Fibroblast of the aortic adventitia (primary cell): ENCODE measurements around the gene CTNNA2. TPM values are rescaled to one million over a fixed set of nuclear protein-coding genes. Genes with fewer than 3 reads are reported as not detected.

ENCODE experiments used
- DNase-seq: peaks from one replicate; pipeline ENCODE4 v3.0.0-alpha.2; 2010; ENCODE audit warnings: low read depth
- H3K4me3 ChIP-seq: 2 replicates; pipeline ENCODE4 v1.5.1; 2011; ENCODE audit warnings: low read depth, mild to moderate bottlenecking, control low read depth, low read length, moderate library complexity
- CTCF ChIP-seq: IDR thresholded peaks from 2 replicates; pipeline ENCODE4 v1.5.1; 2011; ENCODE audit warnings: mild to moderate bottlenecking, low read length, control low read depth, inconsistent platforms; ENCODE audit not compliant: insufficient read depth
- total RNA-seq: library from RNA; depleted of rRNA; stranded (reverse); fragments of >200 nt; gene quantifications from 2 replicates; pipeline ENCODE4 v1.2.3, GENCODE V29; 2012; ENCODE audit warnings: low replicate concordance

Gene CTNNA2
- total RNA-seq, 1 donor, result 0.36 TPM

- no peak for TF ChIP-seq CTCF
- no peak for DNase-seq
- H3K4me3 ChIP-seq, result no peak overlapping the region
Observed at GRCh38 chr2:80252294-80252986, 739.6 kb downstream of the CTNNA2 start.

GRCh38 chr2:80255918-80256781, 743.3 kb downstream of the CTNNA2 start:
- TF ChIP-seq CTCF, result peak; percentile 43
- H3K4me3 ChIP-seq, result no peak overlapping the region
- peak; percentile 32 for DNase-seq

- H3K4me3 ChIP-seq, result no peak overlapping the region
- TF ChIP-seq CTCF, result no peak
- DNase-seq, result no peak
Observed at GRCh38 chr2:80256782-80257167, 743.9 kb downstream of the CTNNA2 start.

GRCh38 chr2:80257450-80257849, 744.6 kb downstream of the CTNNA2 start:
- no peak for TF ChIP-seq CTCF
- H3K4me3 ChIP-seq, result no peak overlapping the region
- DNase-seq, result no peak

GRCh38 chr2:80258341-80258740, 745.5 kb downstream of the CTNNA2 start:
- no peak overlapping the region for H3K4me3 ChIP-seq
- TF ChIP-seq CTCF, result no peak
- no peak for DNase-seq

- DNase-seq, result no peak
- H3K4me3 ChIP-seq, result no peak overlapping the region
- TF ChIP-seq CTCF, result no peak
Observed at GRCh38 chr2:80258793-80259192, 745.9 kb downstream of the CTNNA2 start.
